GM03348 (cell line): Measurements from ENCODE around the gene SMNDC1.
"Not testable (repeated sequence)": the region's sequence is repeated elsewhere in the genome, so short reads cannot be mapped to it uniquely, and the experiment has no call there.

Experiments used
- DNase-seq: peaks from one replicate; pipeline ENCODE4 v3.0.0; 2012; ENCODE audit warnings: low spot score

The SMNDC1 gene

GRCh38 chr10:110304780-110305421 lies at the start of gene SMNDC1:
TSS of gene SMNDC1 (minus strand) at chr10:110304920. CDS start at chr10:110303587, 1,333 bp downstream.
- DNase-seq, result peak; percentile 97

- peak; percentile 82 for DNase-seq
Observed at GRCh38 chr10:110354322-110354766, 49.6 kb upstream of the SMNDC1 start.

GRCh38 chr10:110353244-110354119 lies 48.8 kb upstream of the SMNDC1 start:
- peak; percentile 73 for DNase-seq

GRCh38 chr10:110352930-110353243 lies 48.2 kb upstream of the SMNDC1 start:
- no peak for DNase-seq

- no peak for DNase-seq
Observed at GRCh38 chr10:110350812-110351211, 46.1 kb upstream of the SMNDC1 start.

- DNase-seq, result no peak
Observed at GRCh38 chr10:110349831-110350230, 45.1 kb upstream of the SMNDC1 start.

- no peak for DNase-seq
Observed at GRCh38 chr10:110349386-110349785, 44.7 kb upstream of the SMNDC1 start.

GRCh38 chr10:110348336-110348735 lies 43.6 kb upstream of the SMNDC1 start:
- DNase-seq, result no peak

GRCh38 chr10:110346914-110347313 lies 42.2 kb upstream of the SMNDC1 start:
- DNase-seq, result no peak

GRCh38 chr10:110345286-110345685 lies 40.6 kb upstream of the SMNDC1 start:
- no peak for DNase-seq

- no peak for DNase-seq
Observed at GRCh38 chr10:110344622-110345021, 39.9 kb upstream of the SMNDC1 start.

- DNase-seq, result no peak
Observed at GRCh38 chr10:110343947-110344346, 39.2 kb upstream of the SMNDC1 start.

- DNase-seq, result no peak
Observed at GRCh38 chr10:110340816-110341215, 36.1 kb upstream of the SMNDC1 start.

- no peak for DNase-seq
Observed at GRCh38 chr10:110340122-110340521, 35.4 kb upstream of the SMNDC1 start.

GRCh38 chr10:110337906-110338305 lies 33.2 kb upstream of the SMNDC1 start:
- no peak for DNase-seq

- DNase-seq, result no peak
Observed at GRCh38 chr10:110337401-110337800, 32.7 kb upstream of the SMNDC1 start.

- DNase-seq, result peak; percentile 91
Observed at GRCh38 chr10:110336111-110336721, 31.5 kb upstream of the SMNDC1 start.

GRCh38 chr10:110335314-110336064 lies 30.8 kb upstream of the SMNDC1 start:
- no peak for DNase-seq

- no peak for DNase-seq
Observed at GRCh38 chr10:110334061-110334656, 29.4 kb upstream of the SMNDC1 start.

- not testable (repeated sequence) for DNase-seq
Observed at GRCh38 chr10:110331226-110331795, 26.6 kb upstream of the SMNDC1 start.

GRCh38 chr10:110330675-110331074 lies 26.0 kb upstream of the SMNDC1 start:
- no peak for DNase-seq
